Epithelial cell of proximal tubule (primary cell): Measurements from ENCODE around the gene ALDH3B2. TPM values are rescaled to one million over a fixed set of nuclear protein-coding genes. Genes with fewer than 3 reads are reported as not detected.

Source experiments
- DNase-seq: peaks from one replicate; pipeline ENCODE4 v3.0.0-alpha.2; 2011; ENCODE audit warnings: low read depth
- H3K4me3 ChIP-seq: 2 replicates; pipeline ENCODE4 v1.5.1; 2011; ENCODE audit warnings: low read depth, mild to moderate bottlenecking, low read length
- total RNA-seq: library from RNA; depleted of rRNA; stranded (reverse); fragments of >200 nt; gene quantifications from 2 replicates; pipeline ENCODE4 v1.2.3, GENCODE V29; 2015
- TF ChIP-seq, protein P1 (sequence below): conservative IDR thresholded peaks from 2 replicates; pipeline ENCODE4 v1.5.1; 2012; ENCODE audit warnings: low read depth, mild to moderate bottlenecking, low read length

Gene ALDH3B2
- total RNA-seq, 1 donor from 2014 or later: not detected

DNA sequence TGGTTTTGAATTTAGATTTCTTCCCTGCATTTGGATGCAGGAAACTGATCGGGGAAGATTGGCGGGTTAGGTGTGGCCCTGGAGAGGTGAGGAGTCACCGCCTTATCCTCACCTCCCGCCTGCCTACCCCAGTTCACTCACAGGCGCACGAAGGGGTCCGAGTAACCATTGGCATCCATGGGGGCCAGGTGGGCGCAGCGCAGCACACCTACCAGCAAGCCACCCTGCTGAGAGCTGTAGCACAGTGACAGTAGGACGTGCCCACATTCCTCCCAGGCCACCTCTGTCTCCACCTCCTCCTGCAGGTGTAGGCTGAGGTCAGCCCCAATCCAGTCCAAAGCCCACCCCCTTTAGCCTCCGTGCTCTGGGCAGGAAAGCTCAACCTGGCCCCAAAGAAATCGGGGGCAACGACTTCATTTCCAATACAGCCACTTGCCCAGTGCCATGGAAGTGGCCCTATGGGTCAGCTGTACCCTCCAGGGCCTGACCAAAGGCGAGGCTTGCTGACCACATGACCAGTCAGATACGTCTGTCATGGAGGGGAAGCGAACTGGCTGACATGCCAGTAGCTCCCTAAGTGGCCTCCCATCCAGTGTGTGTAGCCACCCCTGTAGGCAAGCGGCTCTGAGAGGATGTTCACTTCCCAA is 61.0 kb downstream of the ALDH3B2 start:
- H3K4me3 ChIP-seq: no peak overlapping the region
- TF ChIP-seq, protein P1, sequence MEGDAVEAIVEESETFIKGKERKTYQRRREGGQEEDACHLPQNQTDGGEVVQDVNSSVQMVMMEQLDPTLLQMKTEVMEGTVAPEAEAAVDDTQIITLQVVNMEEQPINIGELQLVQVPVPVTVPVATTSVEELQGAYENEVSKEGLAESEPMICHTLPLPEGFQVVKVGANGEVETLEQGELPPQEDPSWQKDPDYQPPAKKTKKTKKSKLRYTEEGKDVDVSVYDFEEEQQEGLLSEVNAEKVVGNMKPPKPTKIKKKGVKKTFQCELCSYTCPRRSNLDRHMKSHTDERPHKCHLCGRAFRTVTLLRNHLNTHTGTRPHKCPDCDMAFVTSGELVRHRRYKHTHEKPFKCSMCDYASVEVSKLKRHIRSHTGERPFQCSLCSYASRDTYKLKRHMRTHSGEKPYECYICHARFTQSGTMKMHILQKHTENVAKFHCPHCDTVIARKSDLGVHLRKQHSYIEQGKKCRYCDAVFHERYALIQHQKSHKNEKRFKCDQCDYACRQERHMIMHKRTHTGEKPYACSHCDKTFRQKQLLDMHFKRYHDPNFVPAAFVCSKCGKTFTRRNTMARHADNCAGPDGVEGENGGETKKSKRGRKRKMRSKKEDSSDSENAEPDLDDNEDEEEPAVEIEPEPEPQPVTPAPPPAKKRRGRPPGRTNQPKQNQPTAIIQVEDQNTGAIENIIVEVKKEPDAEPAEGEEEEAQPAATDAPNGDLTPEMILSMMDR: no peak
- no peak for DNase-seq

DNA sequence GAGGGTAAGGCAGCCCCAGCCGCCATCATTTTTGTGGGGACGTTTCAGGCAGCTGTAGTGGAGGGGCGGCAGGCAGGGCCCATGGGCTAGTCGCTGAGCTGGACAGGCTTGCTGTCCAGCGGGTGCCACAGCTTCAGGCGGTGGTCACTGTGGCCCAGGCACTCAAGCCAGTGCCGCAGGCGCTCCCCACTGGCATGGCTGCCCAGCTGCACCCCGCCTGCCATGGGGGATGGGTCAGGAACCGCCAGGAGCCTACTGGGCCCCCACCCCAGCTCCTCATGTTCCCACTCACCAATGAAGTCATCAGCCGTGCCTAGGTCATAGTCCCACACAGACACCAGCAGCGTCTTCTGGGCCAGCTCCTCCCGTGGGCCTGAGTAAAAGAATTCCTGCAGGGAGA is 61.7 kb downstream of the ALDH3B2 start:
- DNase-seq: no peak
- H3K4me3 ChIP-seq: no peak overlapping the region
- TF ChIP-seq, protein P1: no peak

Other genes with a start within 250 kb of the ALDH3B2 start
- gene RPS6KB2, start 246.1 kb downstream of the ALDH3B2 start, total RNA-seq: 64.1 and 72.9 TPM in 2 replicates
- 1.5 and 3.6 TPM in 2 replicates for gene PTPRCAP, start 236.9 kb downstream of the ALDH3B2 start, total RNA-seq
- gene CORO1B, start 231.1 kb downstream of the ALDH3B2 start, total RNA-seq: 88.8 and 137 TPM in 2 replicates
- gene GPR152, start 221.9 kb downstream of the ALDH3B2 start, total RNA-seq: not detected in 2 replicates
- not detected in 2 replicates for gene CABP4, start 219.3 kb downstream of the ALDH3B2 start, total RNA-seq
- gene TMEM134, start 205.4 kb downstream of the ALDH3B2 start, total RNA-seq: 26.1 and 74.0 TPM in 2 replicates
- gene AIP, start 191.6 kb downstream of the ALDH3B2 start, total RNA-seq: 62.0 and 63.4 TPM in 2 replicates
- 58.9 and 74.1 TPM in 2 replicates for gene PITPNM1, start 169.3 kb downstream of the ALDH3B2 start, total RNA-seq
- gene CDK2AP2, start 166.5 kb downstream of the ALDH3B2 start, total RNA-seq: 129 and 165 TPM in 2 replicates
- gene CABP2, start 151.2 kb downstream of the ALDH3B2 start, total RNA-seq: not detected in 2 replicates
- gene GSTP1, start 90.8 kb downstream of the ALDH3B2 start, total RNA-seq: 2,620 and 3,355 TPM in 2 replicates
- gene NDUFV1, start 67.7 kb downstream of the ALDH3B2 start, total RNA-seq: 226 and 258 TPM in 2 replicates
- gene NUDT8, start 44.7 kb downstream of the ALDH3B2 start, total RNA-seq: 23.4 and 29.3 TPM in 2 replicates
- not detected in 2 replicates for gene TBX10, start 34.9 kb downstream of the ALDH3B2 start, total RNA-seq
- gene ACY3, start 23.9 kb downstream of the ALDH3B2 start, total RNA-seq: not detected in 2 replicates